ENCODE results near the gene TNFRSF12A. TPM values are rescaled to one million over a fixed set of nuclear protein-coding genes. Genes with fewer than 3 reads are reported as not detected.
A peak's percentile ranks its signal among the peaks of the same experiment; 100 is the strongest.

Gene TNFRSF12A
- total RNA-seq, 1 donor from 2014 or later, result 0.47 TPM

DNA sequence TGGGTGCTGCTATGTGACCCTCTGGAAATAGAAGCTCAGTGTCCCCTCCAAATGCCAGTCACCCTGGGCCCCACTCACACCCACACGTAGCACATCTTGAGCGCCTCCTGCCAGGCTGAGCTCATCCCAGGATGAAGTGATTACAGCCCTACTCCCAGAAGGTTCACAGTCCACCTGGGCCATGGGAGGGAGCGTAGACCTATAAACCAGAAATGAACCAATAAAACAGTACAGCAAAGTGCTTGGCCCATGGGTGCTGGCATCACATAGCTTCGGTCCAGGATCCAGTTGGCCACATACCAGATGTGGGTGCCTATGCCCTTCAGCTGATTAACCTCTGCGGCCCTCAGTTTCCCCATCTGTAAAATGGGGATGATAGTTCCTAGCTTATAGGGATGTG lies 18.7 kb downstream of the TNFRSF12A start:
- Mint-ChIP-seq H3K4me3 (no peak overlapping the region), H3K9me3 (no peaks in the 10 kb centered on the region), H3K27ac (no peak overlapping the region), H3K4me1 (peaks cover 10% of the 10 kb centered on the region), H3K27me3 (peaks cover 55% of the 10 kb centered on the region), H3K36me3 (ENCODE audit: low read depth) (no peaks in the 10 kb centered on the region)
- DNase-seq (no peak), ATAC-seq (ENCODE audit: low read depth) (no peak)
- ChIA-PET POLR2A (interaction anchor here (0.6 to 1.4 kb wide), 3 partner anchors 20 to 261 kb away, joined by 3 to 4 read pairs (median 3); no protein-coding TSS in a partner anchor), CTCF (interaction anchor here (1.7 kb wide), 1 partner anchor 11 kb away, joined by 5 read pairs; no protein-coding TSS in a partner anchor)
- intact Hi-C loops (cut with micrococcal nuclease), result no loop called here
- TF ChIP-seq, protein P1, sequence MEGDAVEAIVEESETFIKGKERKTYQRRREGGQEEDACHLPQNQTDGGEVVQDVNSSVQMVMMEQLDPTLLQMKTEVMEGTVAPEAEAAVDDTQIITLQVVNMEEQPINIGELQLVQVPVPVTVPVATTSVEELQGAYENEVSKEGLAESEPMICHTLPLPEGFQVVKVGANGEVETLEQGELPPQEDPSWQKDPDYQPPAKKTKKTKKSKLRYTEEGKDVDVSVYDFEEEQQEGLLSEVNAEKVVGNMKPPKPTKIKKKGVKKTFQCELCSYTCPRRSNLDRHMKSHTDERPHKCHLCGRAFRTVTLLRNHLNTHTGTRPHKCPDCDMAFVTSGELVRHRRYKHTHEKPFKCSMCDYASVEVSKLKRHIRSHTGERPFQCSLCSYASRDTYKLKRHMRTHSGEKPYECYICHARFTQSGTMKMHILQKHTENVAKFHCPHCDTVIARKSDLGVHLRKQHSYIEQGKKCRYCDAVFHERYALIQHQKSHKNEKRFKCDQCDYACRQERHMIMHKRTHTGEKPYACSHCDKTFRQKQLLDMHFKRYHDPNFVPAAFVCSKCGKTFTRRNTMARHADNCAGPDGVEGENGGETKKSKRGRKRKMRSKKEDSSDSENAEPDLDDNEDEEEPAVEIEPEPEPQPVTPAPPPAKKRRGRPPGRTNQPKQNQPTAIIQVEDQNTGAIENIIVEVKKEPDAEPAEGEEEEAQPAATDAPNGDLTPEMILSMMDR (IDR thresholded peaks at IDR 0.05), result no peak

DNA sequence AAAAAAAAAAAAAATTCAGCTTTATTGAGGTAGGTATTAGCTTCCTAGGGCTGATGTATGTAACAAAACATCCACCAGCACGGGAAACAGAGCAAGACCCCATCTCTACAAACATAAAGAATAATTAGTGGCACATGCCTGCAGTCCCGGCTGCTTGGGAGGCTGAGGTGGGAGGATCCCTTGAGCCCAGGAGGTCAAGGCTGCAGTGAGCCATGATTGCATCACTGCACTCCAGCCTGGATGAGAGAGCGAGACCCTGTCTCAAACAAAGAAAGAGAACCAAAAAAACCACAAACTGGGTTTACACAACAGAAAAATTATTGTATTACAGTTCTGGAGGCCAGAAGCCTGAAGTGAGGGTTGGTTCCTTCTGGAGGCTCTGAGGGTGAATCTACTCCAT lies 22.2 kb downstream of the TNFRSF12A start:
- no peaks in the 10 kb centered on the region for H3K36me3 Mint-ChIP-seq (ENCODE audit: low read depth)
- H3K27me3 Mint-ChIP-seq, result peaks cover 54% of the 10 kb centered on the region
- no peak overlapping the region for H3K4me3 Mint-ChIP-seq
- H3K27ac Mint-ChIP-seq, result no peak overlapping the region
- ATAC-seq (ENCODE audit: low read depth), result no peak
- DNase-seq, result no peak
- intact Hi-C loops (cut with micrococcal nuclease), result no loop called here
- ChIA-PET POLR2A (interaction anchor here (0.6 to 0.7 kb wide), 2 partner anchors 8 to 222 kb away, joined by 4 read pairs; no protein-coding TSS in a partner anchor), CTCF (interaction anchor here (1.5 kb wide), 1 partner anchor 11 kb away, joined by 4 read pairs; no protein-coding TSS in a partner anchor)
- TF ChIP-seq, protein P1 (IDR thresholded peaks at IDR 0.05), result no peak
- peaks cover 11% of the 10 kb centered on the region for H3K4me1 Mint-ChIP-seq
- no peaks in the 10 kb centered on the region for H3K9me3 Mint-ChIP-seq

DNA sequence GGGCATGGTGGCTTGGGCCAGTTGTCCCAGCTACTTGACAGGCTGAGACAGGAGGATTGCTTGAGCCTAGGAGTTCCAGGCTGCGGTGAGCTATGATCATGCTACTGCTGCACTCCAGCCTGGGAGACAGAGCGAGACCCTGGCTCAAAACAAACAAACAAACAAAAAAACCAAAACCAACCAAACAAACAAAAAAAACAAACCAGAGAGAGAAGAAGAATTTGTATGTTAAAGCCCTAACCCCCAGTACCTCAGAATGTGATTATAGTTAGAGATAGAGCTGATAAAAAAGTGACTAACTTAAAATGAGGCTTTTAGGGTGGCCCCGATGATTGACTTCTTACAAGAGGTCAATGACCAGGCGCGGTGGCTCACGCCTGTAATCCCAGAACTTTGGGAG lies 24.5 kb downstream of the TNFRSF12A start:
- intact Hi-C loops (cut with micrococcal nuclease), result no loop called here
- Mint-ChIP-seq H3K4me3 (peak overlapping the region; percentile 76), H3K36me3 (ENCODE audit: low read depth) (no peaks in the 10 kb centered on the region), H3K9me3 (no peaks in the 10 kb centered on the region), H3K27ac (no peak overlapping the region), H3K4me1 (peaks cover 11% of the 10 kb centered on the region), H3K27me3 (peaks cover 47% of the 10 kb centered on the region)
- ChIA-PET POLR2A (interaction anchor here (0.5 to 1.9 kb wide), 3 partner anchors 10 to 25 kb away, joined by 3 to 6 read pairs (median 4); partner anchors contain the start of gene TNFRSF12A), CTCF (interaction anchor here (0.6 to 1.6 kb wide), 2 partner anchors 11 to 85 kb away, joined by 3 to 4 read pairs; no protein-coding TSS in a partner anchor)
- no peak for DNase-seq
- TF ChIP-seq, protein P1 (IDR thresholded peaks at IDR 0.05), result no peak
- ATAC-seq (ENCODE audit: low read depth), result no peak

DNA sequence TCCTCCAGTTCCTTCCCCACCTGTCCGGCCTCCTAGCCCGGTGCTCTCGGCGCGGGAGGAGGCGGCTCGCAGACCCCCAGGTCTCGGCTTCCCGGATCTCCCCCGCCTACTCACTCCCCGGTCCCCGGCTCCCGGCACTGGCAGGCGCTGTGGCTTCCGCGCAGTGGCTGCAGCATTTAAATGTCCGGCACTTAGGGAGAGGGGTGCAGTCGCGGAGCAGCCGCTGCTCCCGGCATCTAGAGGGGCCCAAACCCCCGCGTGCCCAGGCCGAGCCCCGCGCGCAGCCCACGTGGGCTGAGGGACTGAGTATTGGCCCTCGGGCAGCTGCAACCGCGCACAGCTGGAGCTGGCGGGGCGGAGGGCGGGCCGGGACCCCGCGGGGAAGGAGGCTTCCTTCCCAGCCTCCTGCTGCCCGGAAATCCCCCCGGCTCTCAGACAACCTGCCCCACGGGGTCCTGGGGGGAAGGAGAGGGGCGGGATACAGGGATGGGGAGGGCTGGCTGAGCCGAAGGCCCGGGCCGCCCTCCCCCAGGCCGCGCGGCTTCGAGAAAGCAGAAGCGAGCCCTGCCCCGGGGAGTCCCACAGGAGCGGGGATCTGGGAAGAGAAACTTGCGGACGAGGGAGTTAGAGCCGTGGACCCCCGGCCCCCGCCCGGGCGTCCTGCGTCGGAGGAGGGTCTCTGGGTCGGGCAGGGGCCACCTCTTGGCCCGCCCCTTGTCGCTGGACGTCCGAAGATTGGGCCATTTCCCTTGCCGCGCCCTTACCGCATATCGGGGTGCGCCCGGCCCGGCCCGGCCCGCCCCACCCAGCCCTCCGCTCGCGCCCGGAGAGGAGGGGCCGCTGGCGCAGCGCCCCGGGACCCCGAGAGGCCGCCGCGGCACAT lies 25.8 kb downstream of the TNFRSF12A start, which contains the start of gene MMP25:
Gene MMP25, plus strand, starts transcription at position 804 of the 883 bp plus-strand sequence. CDS start 357 bp downstream, outside the sequence.
- Mint-ChIP-seq H3K4me1 (peaks cover 11% of the 10 kb centered on the region), H3K36me3 (ENCODE audit: low read depth) (no peaks in the 10 kb centered on the region), H3K27me3 (peaks cover 40% of the 10 kb centered on the region), H3K9me3 (no peaks in the 10 kb centered on the region), H3K4me3 (peak within 1 kb of the TSS; percentile 76), H3K27ac (no peak within 1 kb of the TSS)
- ATAC-seq (ENCODE audit: low read depth), result peak; percentile 83
- DNase-seq, result peak; percentile 53
- TF ChIP-seq, protein P1 (IDR thresholded peaks at IDR 0.05), result no peak
- CTCF ChIA-PET, result interaction anchor here (1.6 kb wide), 1 partner anchor 84 kb away, joined by 4 read pairs; no protein-coding TSS in a partner anchor
- POLR2A ChIA-PET, result interaction anchor here (0.9 to 1.1 kb wide), 3 partner anchors 89 to 112 kb away, joined by 3 read pairs; partner anchors contain the start of gene ZNF213
- intact Hi-C loops (cut with micrococcal nuclease), result loop anchor here (1.0 to 2.0 kb wide), 2 partner anchors 13 to 15 kb away; no protein-coding TSS in a partner anchor

Measured in activated B cell treated with CpG ODN at 0.5 μM for 24 hours (primary cell).